AG04449 (cell line): Measurements from ENCODE around the gene TAF1B.

ENCODE experiments used
- CTCF ChIA-PET: fragments of 350-600 bp; formaldehyde crosslinking; extraction: SDS; loops from one replicate; lab custom pipeline; 2021; ENCODE audit warnings: antibody characterized with exemption; lab: Yijun Ruan, JAX
- POLR2A ChIA-PET: fragments of 400-600, 350-600 bp; formaldehyde crosslinking; extraction: SDS; loops from one replicate; lab custom pipeline; 2020; ENCODE audit warnings: antibody characterized with exemption, inconsistent platforms; lab: Yijun Ruan, JAX
- DNase-seq: peaks from one replicate; pipeline ENCODE4 v3.0.0-alpha.2; 2010; ENCODE audit warnings: low read depth, low spot score
- H3K4me3 ChIP-seq: 2 replicates; pipeline ENCODE4 v1.5.1; 2011; ENCODE audit warnings: low read depth, mild to moderate bottlenecking, control low read depth, low read length
- TF ChIP-seq, protein P1 (sequence below): IDR thresholded peaks from one replicate; pipeline ENCODE4 v1.5.1; 2011; ENCODE audit warnings: mild to moderate bottlenecking, moderate library complexity, low read length, control low read depth, inconsistent platforms; ENCODE audit not compliant: insufficient read depth; ENCODE audit errors: missing control alignments

TAF1B gene

GRCh38 chr2:9951522-9952285, 108.4 kb downstream of the TAF1B start, which contains the start of gene GRHL1:
Gene GRHL1 (plus strand): TSS chr2:9951693. CDS start chr2:9951834, 141 bp downstream.
- POLR2A ChIA-PET: no interaction called here
- peak within 1 kb of the TSS; percentile 60 for H3K4me3 ChIP-seq
- CTCF ChIA-PET: interaction anchor here (0.7 kb wide), 1 partner anchor 18 kb away, joined by 3 read pairs; no protein-coding TSS in a partner anchor
- no peak for DNase-seq
- TF ChIP-seq, protein P1, sequence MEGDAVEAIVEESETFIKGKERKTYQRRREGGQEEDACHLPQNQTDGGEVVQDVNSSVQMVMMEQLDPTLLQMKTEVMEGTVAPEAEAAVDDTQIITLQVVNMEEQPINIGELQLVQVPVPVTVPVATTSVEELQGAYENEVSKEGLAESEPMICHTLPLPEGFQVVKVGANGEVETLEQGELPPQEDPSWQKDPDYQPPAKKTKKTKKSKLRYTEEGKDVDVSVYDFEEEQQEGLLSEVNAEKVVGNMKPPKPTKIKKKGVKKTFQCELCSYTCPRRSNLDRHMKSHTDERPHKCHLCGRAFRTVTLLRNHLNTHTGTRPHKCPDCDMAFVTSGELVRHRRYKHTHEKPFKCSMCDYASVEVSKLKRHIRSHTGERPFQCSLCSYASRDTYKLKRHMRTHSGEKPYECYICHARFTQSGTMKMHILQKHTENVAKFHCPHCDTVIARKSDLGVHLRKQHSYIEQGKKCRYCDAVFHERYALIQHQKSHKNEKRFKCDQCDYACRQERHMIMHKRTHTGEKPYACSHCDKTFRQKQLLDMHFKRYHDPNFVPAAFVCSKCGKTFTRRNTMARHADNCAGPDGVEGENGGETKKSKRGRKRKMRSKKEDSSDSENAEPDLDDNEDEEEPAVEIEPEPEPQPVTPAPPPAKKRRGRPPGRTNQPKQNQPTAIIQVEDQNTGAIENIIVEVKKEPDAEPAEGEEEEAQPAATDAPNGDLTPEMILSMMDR: no peak

GRCh38 chr2:9952286-9952737, 109.0 kb downstream of the TAF1B start:
- ChIA-PET POLR2A (no interaction called here), CTCF (interaction anchor here (0.7 to 1.2 kb wide), 2 partner anchors 18 to 153 kb away, joined by 3 read pairs; no protein-coding TSS in a partner anchor)
- TF ChIP-seq, protein P1: no peak
- no peak for DNase-seq
- peak overlapping the region; percentile 60 for H3K4me3 ChIP-seq

DNA sequence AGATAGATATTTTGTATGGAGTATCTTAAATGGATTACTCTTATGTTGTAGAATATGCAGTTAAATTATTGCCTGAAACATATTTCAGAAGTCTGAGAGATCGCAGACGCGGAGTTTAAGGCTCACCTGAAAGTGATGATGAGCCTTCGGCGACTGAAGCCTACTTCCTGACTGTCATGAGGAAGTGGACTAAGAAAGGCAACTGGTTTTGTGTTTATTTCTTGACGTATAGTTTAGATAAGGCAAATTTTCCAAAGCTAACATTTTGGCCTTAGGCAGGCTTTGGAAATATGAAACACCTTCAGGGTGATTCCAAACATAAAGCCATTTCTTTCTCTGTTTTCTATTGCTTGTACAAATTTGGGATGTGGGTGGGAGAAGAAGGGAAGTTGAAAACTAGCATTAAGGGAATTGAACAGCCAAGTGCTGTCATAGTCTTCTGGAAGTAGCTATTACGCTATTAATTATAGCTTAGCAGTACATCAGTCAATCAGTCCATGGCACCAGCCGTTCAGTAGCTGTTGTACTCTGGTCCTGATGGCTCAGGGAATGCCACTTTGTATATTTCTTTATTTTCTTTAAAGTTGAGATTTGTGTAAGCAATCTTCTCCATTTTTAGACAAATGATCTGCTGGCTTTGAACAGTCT, 109.7 kb downstream of the TAF1B start:
- H3K4me3 ChIP-seq: no peak overlapping the region
- DNase-seq: no peak
- CTCF ChIA-PET: interaction anchor here (1.2 kb wide), 1 partner anchor 154 kb away, joined by 3 read pairs; no protein-coding TSS in a partner anchor
- POLR2A ChIA-PET: no interaction called here
- TF ChIP-seq, protein P1: no peak

DNA sequence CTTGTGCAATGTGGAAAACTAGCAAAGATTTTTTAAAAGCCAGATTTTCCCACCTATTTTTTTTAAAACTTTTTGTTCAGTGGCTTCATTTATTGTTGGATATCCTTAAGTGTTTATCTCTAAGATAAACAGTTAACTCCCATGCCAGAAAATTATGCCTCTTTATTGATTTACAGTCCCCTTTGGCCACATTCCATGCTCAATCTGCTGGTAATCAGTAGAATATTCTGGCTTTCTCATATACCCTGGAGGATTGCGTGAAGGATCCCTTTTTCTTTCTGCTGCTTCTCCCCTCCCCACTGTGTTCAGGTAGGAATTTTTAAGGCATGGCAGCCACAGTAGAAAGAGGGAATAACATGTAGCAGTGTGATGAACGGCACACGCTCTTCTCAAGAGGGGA, 110.9 kb downstream of the TAF1B start:
- no peak overlapping the region for H3K4me3 ChIP-seq
- CTCF ChIA-PET: no interaction called here

GRCh38 chr2:9958057-9958456, 114.8 kb downstream of the TAF1B start:
- TF ChIP-seq, protein P1: no peak
- CTCF ChIA-PET: interaction anchor here (0.9 kb wide), 1 partner anchor 26 kb away, joined by 3 read pairs; no protein-coding TSS in a partner anchor

More for the DNA sequence above, 110.9 kb downstream of the TAF1B start:
- TF ChIP-seq, protein P1: no peak
- no peak for DNase-seq
- POLR2A ChIA-PET: no interaction called here

GRCh38 chr2:9959262-9959661, 116.0 kb downstream of the TAF1B start:
- no peak for DNase-seq

More at GRCh38 chr2:9958057-9958456, 114.8 kb downstream of the TAF1B start:
- H3K4me3 ChIP-seq: no peak overlapping the region
- no peak for DNase-seq
- POLR2A ChIA-PET: no interaction called here

More at GRCh38 chr2:9959262-9959661, 116.0 kb downstream of the TAF1B start:
- H3K4me3 ChIP-seq: no peak overlapping the region
- POLR2A ChIA-PET: no interaction called here
- TF ChIP-seq, protein P1: no peak
- CTCF ChIA-PET: no interaction called here
